ENCODE measurements around the gene SAPCD2.

DNA sequence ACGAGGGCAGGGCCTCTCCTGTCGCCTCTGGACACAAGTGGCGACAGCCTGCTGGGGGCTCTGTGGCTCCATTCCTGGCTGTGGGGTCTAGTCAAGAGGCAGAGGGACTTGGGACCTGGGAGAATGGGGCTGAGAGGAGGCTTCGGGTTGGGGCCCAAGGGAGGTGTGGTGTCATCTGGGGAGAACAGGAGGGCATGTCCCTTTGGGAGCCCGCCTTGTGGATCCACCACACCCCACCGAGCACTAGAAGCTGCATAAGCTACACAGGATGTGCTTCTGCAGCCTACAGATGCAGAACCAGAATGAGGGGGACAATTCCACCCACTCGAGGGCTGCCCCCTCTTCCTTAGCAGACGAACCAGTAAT is 12.6 kb upstream of the SAPCD2 start:
- TF ChIP-seq, protein P1, sequence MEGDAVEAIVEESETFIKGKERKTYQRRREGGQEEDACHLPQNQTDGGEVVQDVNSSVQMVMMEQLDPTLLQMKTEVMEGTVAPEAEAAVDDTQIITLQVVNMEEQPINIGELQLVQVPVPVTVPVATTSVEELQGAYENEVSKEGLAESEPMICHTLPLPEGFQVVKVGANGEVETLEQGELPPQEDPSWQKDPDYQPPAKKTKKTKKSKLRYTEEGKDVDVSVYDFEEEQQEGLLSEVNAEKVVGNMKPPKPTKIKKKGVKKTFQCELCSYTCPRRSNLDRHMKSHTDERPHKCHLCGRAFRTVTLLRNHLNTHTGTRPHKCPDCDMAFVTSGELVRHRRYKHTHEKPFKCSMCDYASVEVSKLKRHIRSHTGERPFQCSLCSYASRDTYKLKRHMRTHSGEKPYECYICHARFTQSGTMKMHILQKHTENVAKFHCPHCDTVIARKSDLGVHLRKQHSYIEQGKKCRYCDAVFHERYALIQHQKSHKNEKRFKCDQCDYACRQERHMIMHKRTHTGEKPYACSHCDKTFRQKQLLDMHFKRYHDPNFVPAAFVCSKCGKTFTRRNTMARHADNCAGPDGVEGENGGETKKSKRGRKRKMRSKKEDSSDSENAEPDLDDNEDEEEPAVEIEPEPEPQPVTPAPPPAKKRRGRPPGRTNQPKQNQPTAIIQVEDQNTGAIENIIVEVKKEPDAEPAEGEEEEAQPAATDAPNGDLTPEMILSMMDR (conservative IDR thresholded peaks at IDR 0.05), result no peak
- TF ChIP-seq ZFX (IDR thresholded peaks at IDR 0.05), result no peak
